Parathyroid adenoma (tissue), 2 donors: ENCODE results near the gene OLIG1.

Experiments
- H2AFZ ChIP-seq: fragments of 300-600 bp; sonication (generic); one replicate; pipeline ENCODE4 v1.7.0; 2017; ENCODE audit warnings: antibody characterized with exemption, mild to moderate bottlenecking
- H3K27ac ChIP-seq: fragments of 300-600 bp; sonication (generic); one replicate; pipeline ENCODE4 v1.7.0; 2017
- H3K27me3 ChIP-seq: fragments of 300-600 bp; sonication (generic); one replicate; pipeline ENCODE4 v1.7.0; 2017; ENCODE audit warnings: low read length; ENCODE audit not compliant: control insufficient read depth, insufficient read depth
- H3K36me3 ChIP-seq: fragments of 300-600 bp; sonication (generic); one replicate; pipeline ENCODE4 v1.7.0; 2017; ENCODE audit warnings: low read length; ENCODE audit not compliant: control insufficient read depth, insufficient read depth
- H3K4me1 ChIP-seq: fragments of 300-600 bp; sonication (generic); one replicate; pipeline ENCODE4 v1.7.0; 2017; ENCODE audit warnings: control low read depth
- H3K4me2 ChIP-seq: fragments of 300-600 bp; sonication (generic); one replicate; pipeline ENCODE4 v1.7.0; 2017; ENCODE audit warnings: low read length
- H3K4me3 ChIP-seq: fragments of 300-600 bp; sonication (generic); one replicate; pipeline ENCODE4 v1.7.0; 2017; ENCODE audit warnings: low read depth, low read length
- H3K79me2 ChIP-seq: fragments of 300-600 bp; sonication (generic); one replicate; pipeline ENCODE4 v1.7.0; 2017; ENCODE audit warnings: control low read depth
- H3K9ac ChIP-seq: fragments of 300-600 bp; sonication (generic); one replicate; pipeline ENCODE4 v1.7.0; 2017; ENCODE audit warnings: mild to moderate bottlenecking
- H3K9me3 ChIP-seq: fragments of 300-600 bp; sonication (generic); one replicate; pipeline ENCODE4 v1.7.0; 2017; ENCODE audit warnings: low read length; ENCODE audit not compliant: control insufficient read depth
- TF ChIP-seq, protein P1 (sequence below): fragments of 300-600 bp; sonication (generic); IDR thresholded peaks from one replicate; pipeline ENCODE4 v1.7.0; 2017; ENCODE audit warnings: antibody characterized with exemption, mild to moderate bottlenecking
- donor health status: primary hyperparathyroidism.

OLIG1 gene

DNA sequence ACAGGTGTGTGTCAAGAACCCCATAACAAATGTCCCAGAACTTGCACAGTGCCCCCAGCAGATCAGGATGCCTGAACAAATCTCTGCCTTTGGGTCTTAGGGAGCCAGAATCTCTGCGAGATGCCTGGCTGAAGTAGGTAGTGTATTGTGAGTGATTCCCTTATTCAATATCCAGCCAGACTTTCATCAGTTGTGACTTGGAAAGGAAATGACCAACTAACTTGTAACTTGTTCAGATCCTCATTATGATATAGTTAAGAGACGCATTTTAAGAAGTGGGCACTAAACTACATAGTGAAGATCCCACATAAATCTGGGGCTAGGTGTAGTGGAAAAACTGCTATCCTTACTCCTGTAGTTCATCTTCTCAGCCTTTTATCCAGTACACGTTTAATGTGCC is 32.4 kb upstream of the OLIG1 start:
- H3K9ac ChIP-seq = no peak overlapping the region
- TF ChIP-seq, protein P1, sequence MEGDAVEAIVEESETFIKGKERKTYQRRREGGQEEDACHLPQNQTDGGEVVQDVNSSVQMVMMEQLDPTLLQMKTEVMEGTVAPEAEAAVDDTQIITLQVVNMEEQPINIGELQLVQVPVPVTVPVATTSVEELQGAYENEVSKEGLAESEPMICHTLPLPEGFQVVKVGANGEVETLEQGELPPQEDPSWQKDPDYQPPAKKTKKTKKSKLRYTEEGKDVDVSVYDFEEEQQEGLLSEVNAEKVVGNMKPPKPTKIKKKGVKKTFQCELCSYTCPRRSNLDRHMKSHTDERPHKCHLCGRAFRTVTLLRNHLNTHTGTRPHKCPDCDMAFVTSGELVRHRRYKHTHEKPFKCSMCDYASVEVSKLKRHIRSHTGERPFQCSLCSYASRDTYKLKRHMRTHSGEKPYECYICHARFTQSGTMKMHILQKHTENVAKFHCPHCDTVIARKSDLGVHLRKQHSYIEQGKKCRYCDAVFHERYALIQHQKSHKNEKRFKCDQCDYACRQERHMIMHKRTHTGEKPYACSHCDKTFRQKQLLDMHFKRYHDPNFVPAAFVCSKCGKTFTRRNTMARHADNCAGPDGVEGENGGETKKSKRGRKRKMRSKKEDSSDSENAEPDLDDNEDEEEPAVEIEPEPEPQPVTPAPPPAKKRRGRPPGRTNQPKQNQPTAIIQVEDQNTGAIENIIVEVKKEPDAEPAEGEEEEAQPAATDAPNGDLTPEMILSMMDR = no peak
- no peak overlapping the region for H2AFZ ChIP-seq
- no peak overlapping the region for H3K4me3 ChIP-seq
- no peaks in the 10 kb centered on the region for H3K79me2 ChIP-seq
- H3K27ac ChIP-seq = no peak overlapping the region
- peaks cover 3% of the 10 kb centered on the region for H3K27me3 ChIP-seq
- H3K4me1 ChIP-seq = no peaks in the 10 kb centered on the region
- H3K4me2 ChIP-seq = no peak overlapping the region
- H3K9me3 ChIP-seq = no peaks in the 10 kb centered on the region
- H3K36me3 ChIP-seq = no peaks in the 10 kb centered on the region

DNA sequence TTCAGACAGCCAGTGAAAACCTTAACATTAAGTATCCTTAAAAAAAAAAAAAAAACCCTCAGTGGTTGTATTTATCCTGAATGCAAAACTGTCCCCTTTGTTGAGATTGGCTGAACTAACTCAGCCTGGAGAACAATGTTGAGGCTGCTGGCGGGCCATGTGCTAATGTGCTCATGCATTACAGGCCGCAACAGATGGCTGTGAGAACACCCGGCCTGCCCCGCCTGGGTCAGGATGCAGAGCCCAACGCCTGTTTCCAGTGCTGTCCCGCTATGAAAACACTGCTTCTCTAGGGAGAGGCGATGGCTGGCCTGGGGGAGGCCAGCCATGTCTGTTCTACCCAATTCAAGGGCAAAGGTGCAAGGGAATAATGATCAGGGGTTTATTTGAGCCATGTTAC is 30.4 kb upstream of the OLIG1 start:
- H3K27ac ChIP-seq = no peak overlapping the region
- TF ChIP-seq, protein P1 = no peak
- H3K27me3 ChIP-seq = peaks cover 3% of the 10 kb centered on the region

DNA sequence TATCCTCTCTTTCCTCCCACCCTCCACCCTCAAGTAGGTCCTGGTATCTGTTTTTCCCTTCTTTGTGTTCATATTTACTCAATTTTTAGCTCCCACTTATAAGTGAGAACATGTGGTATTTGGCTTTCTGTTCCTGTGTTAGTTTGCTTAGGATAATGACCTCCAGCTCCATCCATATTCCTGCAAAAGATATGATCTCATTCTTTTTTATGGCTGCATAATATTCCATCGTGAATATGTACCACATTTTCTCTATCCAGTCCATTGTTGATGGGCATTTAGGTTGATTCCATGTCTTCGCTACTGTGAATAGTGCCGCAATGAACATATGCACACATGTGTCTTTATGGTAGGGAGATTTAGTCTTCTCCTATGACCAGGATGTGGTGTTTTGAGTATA is 29.7 kb upstream of the OLIG1 start:
- Histone ChIP-seq H3K27me3 (peaks cover 3% of the 10 kb centered on the region), H3K4me1 (no peaks in the 10 kb centered on the region), H3K9me3 (no peaks in the 10 kb centered on the region), H3K27ac (no peak overlapping the region), H3K36me3 (no peaks in the 10 kb centered on the region), H3K9ac (no peak overlapping the region), H2AFZ (no peak overlapping the region), H3K4me2 (no peak overlapping the region), H3K4me3 (no peak overlapping the region), H3K79me2 (no peaks in the 10 kb centered on the region)
- TF ChIP-seq, protein P1 = no peak

More for the DNA sequence above, 30.4 kb upstream of the OLIG1 start:
- H3K4me3 ChIP-seq = no peak overlapping the region
- H3K79me2 ChIP-seq = no peaks in the 10 kb centered on the region
- H2AFZ ChIP-seq = no peak overlapping the region
- no peak overlapping the region for H3K4me2 ChIP-seq
- no peak overlapping the region for H3K9ac ChIP-seq
- H3K36me3 ChIP-seq = no peaks in the 10 kb centered on the region
- H3K4me1 ChIP-seq = no peaks in the 10 kb centered on the region
- H3K9me3 ChIP-seq = no peaks in the 10 kb centered on the region

DNA sequence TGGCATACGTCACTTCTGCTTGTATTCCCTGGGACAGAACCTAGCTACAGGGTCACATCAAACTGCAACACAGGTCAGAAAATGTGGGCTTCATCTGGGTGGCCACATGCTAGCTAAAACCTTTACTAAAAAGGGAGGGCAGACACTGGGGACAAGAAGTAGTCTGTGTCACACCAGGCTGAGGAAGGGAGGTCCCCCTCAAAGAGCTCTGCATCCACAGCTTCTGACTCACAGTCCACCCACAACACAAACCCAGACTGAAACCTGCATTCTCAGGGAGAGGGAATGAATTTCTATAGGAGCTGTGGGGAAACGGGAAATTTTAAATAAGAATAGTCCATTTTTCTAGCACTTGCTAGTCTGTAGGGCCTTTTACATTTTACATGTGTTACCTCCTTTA is 28.0 kb upstream of the OLIG1 start:
- H3K9me3 ChIP-seq = no peaks in the 10 kb centered on the region
- H3K27me3 ChIP-seq = peaks cover 3% of the 10 kb centered on the region
- H3K4me3 ChIP-seq = no peak overlapping the region
- H3K27ac ChIP-seq = no peak overlapping the region
- H3K4me2 ChIP-seq = no peak overlapping the region
- H2AFZ ChIP-seq = no peak overlapping the region
- H3K4me1 ChIP-seq = no peaks in the 10 kb centered on the region
- H3K36me3 ChIP-seq = no peaks in the 10 kb centered on the region
- TF ChIP-seq, protein P1 = no peak
- H3K9ac ChIP-seq = no peak overlapping the region
- no peaks in the 10 kb centered on the region for H3K79me2 ChIP-seq

DNA sequence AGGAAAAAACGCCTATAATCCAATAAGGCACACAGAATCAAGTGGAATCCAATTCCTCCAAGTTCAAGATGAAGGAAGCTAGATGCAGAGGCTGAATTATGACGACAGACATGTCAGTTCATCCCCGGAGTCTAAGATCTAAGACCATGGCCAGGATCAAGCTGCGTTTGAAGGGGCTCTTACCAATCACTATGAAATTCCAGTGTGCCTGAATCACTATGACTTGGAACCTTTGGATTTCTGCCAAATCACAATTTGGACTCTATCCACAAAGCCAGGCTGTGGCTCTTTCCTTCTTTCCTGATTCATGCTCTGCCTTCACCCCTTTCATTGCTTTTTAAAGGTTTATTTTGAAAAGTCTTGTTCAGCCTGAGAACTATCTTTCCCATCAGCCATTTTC is 27.1 kb upstream of the OLIG1 start:
- no peak overlapping the region for H3K9ac ChIP-seq
- no peak overlapping the region for H3K27ac ChIP-seq
- no peaks in the 10 kb centered on the region for H3K4me1 ChIP-seq
- H3K36me3 ChIP-seq = no peaks in the 10 kb centered on the region
- H3K4me3 ChIP-seq = no peak overlapping the region
- TF ChIP-seq, protein P1 = no peak
- peaks cover 3% of the 10 kb centered on the region for H3K27me3 ChIP-seq
- H3K79me2 ChIP-seq = no peaks in the 10 kb centered on the region
- no peak overlapping the region for H3K4me2 ChIP-seq
- H3K9me3 ChIP-seq = no peaks in the 10 kb centered on the region
- no peak overlapping the region for H2AFZ ChIP-seq
